Left hindlimb (tissue), 1 donor: Measurements from ENCODE around the gene C17orf114.

Experiments
- DNase-seq: peaks from one replicate; pipeline ENCODE4 v3.0.0-alpha.2; 2018

C17orf114 gene

GRCh38 chr17:4786106-4786511, 16.0 kb downstream of the C17orf114 start, which contains the start of gene VMO1:
Gene VMO1 (minus strand): TSS chr17:4786364. CDS start chr17:4786352, 12 bp downstream.
- no peak for DNase-seq

- DNase-seq: no peak
Observed at GRCh38 chr17:4785311-4786105, 16.6 kb downstream of the C17orf114 start.

- DNase-seq: no peak
Observed at GRCh38 chr17:4782652-4783051, 19.5 kb downstream of the C17orf114 start.

GRCh38 chr17:4780325-4780955, 21.7 kb downstream of the C17orf114 start:
- DNase-seq: no peak

- DNase-seq: no peak
Observed at GRCh38 chr17:4777969-4778760, 24.0 kb downstream of the C17orf114 start.

- DNase-seq: no peak
Observed at GRCh38 chr17:4772235-4772613, 29.9 kb downstream of the C17orf114 start.

- DNase-seq: no peak
Observed at GRCh38 chr17:4771519-4772234, 30.5 kb downstream of the C17orf114 start, which contains the start of gene TM4SF5. Gene TM4SF5 (plus strand): TSS chr17:4771886. CDS start chr17:4771923, 37 bp downstream.

GRCh38 chr17:4769628-4770027, 32.5 kb downstream of the C17orf114 start:
- DNase-seq: no peak

GRCh38 chr17:4768298-4768697, 33.8 kb downstream of the C17orf114 start:
- no peak for DNase-seq

GRCh38 chr17:4766723-4767122, 35.4 kb downstream of the C17orf114 start:
- no peak for DNase-seq

- no peak for DNase-seq
Observed at GRCh38 chr17:4766201-4766600, 35.9 kb downstream of the C17orf114 start.

- DNase-seq: no peak
Observed at GRCh38 chr17:4764595-4764994, 37.5 kb downstream of the C17orf114 start.

- no peak for DNase-seq
Observed at GRCh38 chr17:4759776-4760236, 42.3 kb downstream of the C17orf114 start.

- no peak for DNase-seq
Observed at GRCh38 chr17:4753392-4753791, 48.7 kb downstream of the C17orf114 start.

- DNase-seq: no peak
Observed at GRCh38 chr17:4751932-4752331, 50.2 kb downstream of the C17orf114 start.
